ENCODE results near the gene GSC. TPM values are rescaled to one million over a fixed set of nuclear protein-coding genes. Genes with fewer than 3 reads are reported as not detected.

Gene GSC
- total RNA-seq, 1 donor from 2014 or later = not detected

- no peak overlapping the region for H3K4me3 Mint-ChIP-seq (ENCODE audit: unreplicated experiment)
- Histone ChIP-seq H3K27ac (ENCODE audit: low read depth, low read length) (no peak overlapping the region), H4K20me1 (ENCODE audit: insufficient read depth, low read length) (no peaks in the 10 kb centered on the region), H3K4me1 (ENCODE audit: insufficient read depth, low read length) (no peaks in the 10 kb centered on the region), H2AFZ (ENCODE audit: low read depth, low read length) (no peak overlapping the region), H3K27me3 (ENCODE audit: insufficient read depth, low read length) (peaks cover 12% of the 10 kb centered on the region), H3K4me3 (ENCODE audit: insufficient read depth, low read depth, low read length) (no peak overlapping the region), H3K9ac (ENCODE audit: low read length) (no peak overlapping the region), H3K4me2 (ENCODE audit: low read length) (no peak overlapping the region), H3K79me2 (ENCODE audit: insufficient read depth, low read length) (no peaks in the 10 kb centered on the region), H3K36me3 (ENCODE audit: insufficient read depth, low read length) (no peaks in the 10 kb centered on the region), H3K9me3 (ENCODE audit: insufficient read depth, low read depth, low read length) (no peaks in the 10 kb centered on the region)
- no peak overlapping the region for H3K27ac Mint-ChIP-seq (ENCODE audit: unreplicated experiment)
- FAIRE-seq = no peak
- no peak for DNase-seq (ENCODE audit: low read depth)
- no peaks in the 10 kb centered on the region for H3K9me3 Mint-ChIP-seq (ENCODE audit: unreplicated experiment)
- no peaks in the 10 kb centered on the region for H3K36me3 Mint-ChIP-seq (ENCODE audit: low read depth, unreplicated experiment)
- TF ChIP-seq CTCF (IDR thresholded peaks at IDR 0.05; ENCODE audit: insufficient read depth, low read depth, low read length) (no peak), EZH2 (IDR thresholded peaks at IDR 0.05; ENCODE audit: insufficient read depth, low read length) (no peak)
- peaks cover 25% of the 10 kb centered on the region for H3K27me3 Mint-ChIP-seq (ENCODE audit: low read depth, unreplicated experiment)
- no peaks in the 10 kb centered on the region for H3K4me1 Mint-ChIP-seq (ENCODE audit: low read depth, unreplicated experiment)
Observed at GRCh38 chr14:94787092-94787491, 17.2 kb upstream of the GSC start.

- no peak overlapping the region for H3K27ac ChIP-seq (ENCODE audit: low read depth, low read length)
- DNase-seq (ENCODE audit: low read depth) (no peak), FAIRE-seq (no peak)
- H3K4me3 ChIP-seq (ENCODE audit: insufficient read depth, low read depth, low read length) = no peak overlapping the region
- no peak overlapping the region for H3K4me3 Mint-ChIP-seq (ENCODE audit: unreplicated experiment)
- H3K27ac Mint-ChIP-seq (ENCODE audit: unreplicated experiment) = no peak overlapping the region
- H3K4me1 Mint-ChIP-seq (ENCODE audit: low read depth, unreplicated experiment) = no peaks in the 10 kb centered on the region
- no peak overlapping the region for H3K4me2 ChIP-seq (ENCODE audit: low read length)
- H3K9me3 Mint-ChIP-seq (ENCODE audit: unreplicated experiment) = no peaks in the 10 kb centered on the region
- no peak overlapping the region for H2AFZ ChIP-seq (ENCODE audit: low read depth, low read length)
- H3K9ac ChIP-seq (ENCODE audit: low read length) = no peak overlapping the region
- peaks cover 12% of the 10 kb centered on the region for H3K27me3 ChIP-seq (ENCODE audit: insufficient read depth, low read length)
- H3K27me3 Mint-ChIP-seq (ENCODE audit: low read depth, unreplicated experiment) = peaks cover 27% of the 10 kb centered on the region
- H4K20me1 ChIP-seq (ENCODE audit: insufficient read depth, low read length) = no peaks in the 10 kb centered on the region
- no peaks in the 10 kb centered on the region for H3K79me2 ChIP-seq (ENCODE audit: insufficient read depth, low read length)
- no peaks in the 10 kb centered on the region for H3K9me3 ChIP-seq (ENCODE audit: insufficient read depth, low read depth, low read length)
- peaks cover 1% of the 10 kb centered on the region for H3K4me1 ChIP-seq (ENCODE audit: insufficient read depth, low read length)
- H3K36me3 ChIP-seq (ENCODE audit: insufficient read depth, low read length) = no peaks in the 10 kb centered on the region
- no peaks in the 10 kb centered on the region for H3K36me3 Mint-ChIP-seq (ENCODE audit: low read depth, unreplicated experiment)
- TF ChIP-seq EZH2 (IDR thresholded peaks at IDR 0.05; ENCODE audit: insufficient read depth, low read length) (no peak), CTCF (IDR thresholded peaks at IDR 0.05; ENCODE audit: insufficient read depth, low read depth, low read length) (no peak)
Observed at GRCh38 chr14:94780536-94781399, 10.9 kb upstream of the GSC start.

GRCh38 chr14:94779713-94780112, 9.8 kb upstream of the GSC start:
- no peak for FAIRE-seq
- Histone ChIP-seq H3K9ac (ENCODE audit: low read length) (no peak overlapping the region), H3K27ac (ENCODE audit: low read depth, low read length) (no peak overlapping the region), H2AFZ (ENCODE audit: low read depth, low read length) (no peak overlapping the region), H3K27me3 (ENCODE audit: insufficient read depth, low read length) (peaks cover 19% of the 10 kb centered on the region), H3K9me3 (ENCODE audit: insufficient read depth, low read depth, low read length) (no peaks in the 10 kb centered on the region), H3K4me1 (ENCODE audit: insufficient read depth, low read length) (peaks cover 8% of the 10 kb centered on the region), H4K20me1 (ENCODE audit: insufficient read depth, low read length) (no peaks in the 10 kb centered on the region), H3K79me2 (ENCODE audit: insufficient read depth, low read length) (no peaks in the 10 kb centered on the region), H3K4me2 (ENCODE audit: low read length) (no peak overlapping the region), H3K36me3 (ENCODE audit: insufficient read depth, low read length) (no peaks in the 10 kb centered on the region), H3K4me3 (ENCODE audit: insufficient read depth, low read depth, low read length) (no peak overlapping the region)
- peaks cover 38% of the 10 kb centered on the region for H3K27me3 Mint-ChIP-seq (ENCODE audit: low read depth, unreplicated experiment)
- DNase-seq (ENCODE audit: low read depth) = no peak
- no peak for TF ChIP-seq CTCF (IDR thresholded peaks at IDR 0.05; ENCODE audit: insufficient read depth, low read depth, low read length)
- no peak for TF ChIP-seq EZH2 (IDR thresholded peaks at IDR 0.05; ENCODE audit: insufficient read depth, low read length)
- H3K4me3 Mint-ChIP-seq (ENCODE audit: unreplicated experiment) = no peak overlapping the region
- no peaks in the 10 kb centered on the region for H3K4me1 Mint-ChIP-seq (ENCODE audit: low read depth, unreplicated experiment)
- no peaks in the 10 kb centered on the region for H3K36me3 Mint-ChIP-seq (ENCODE audit: low read depth, unreplicated experiment)
- no peak overlapping the region for H3K27ac Mint-ChIP-seq (ENCODE audit: unreplicated experiment)
- H3K9me3 Mint-ChIP-seq (ENCODE audit: unreplicated experiment) = no peaks in the 10 kb centered on the region

Measured in astrocyte (in vitro differentiated cells and primary cell).